GM12878 (cell line): ENCODE data around the gene SH3GL3. TPM values are rescaled to one million over a fixed set of nuclear protein-coding genes. Genes with fewer than 3 reads are reported as not detected.
A peak's percentile ranks its signal among the peaks of the same experiment; 100 is the strongest.

Experiments used
- ATAC-seq: fragments of 200-7000 bp; cut with Tn5 transposase; 3 replicates; pipeline ENCODE4 v1.9.1; 2020; ENCODE audit warnings: mild to moderate bottlenecking, moderate library complexity
- Bru-seq: library from RNA; stranded (reverse); fragments of 400-500 nt; gene quantifications from one replicate; lab custom pipeline; 2021; lab: Mats Ljungman, UMichigan
- BruChase-seq, 2 experiments: library from RNA; stranded (reverse); fragments of 400-500 nt; gene quantifications; one replicate each; lab custom pipeline; 2021; lab: Mats Ljungman, UMichigan
- BruUV-seq: library from RNA; stranded (reverse); fragments of 400-500 nt; replicated peaks from 2 replicates; lab custom pipeline; 2021; lab: Mats Ljungman, UMichigan
- CTCF ChIA-PET: fragments of 300-600 bp; sonication (Branson Sonifier 250); formaldehyde crosslinking; extraction: SDS; loops from one replicate; lab custom pipeline; 2021; ENCODE audit warnings: inconsistent platforms; lab: Yijun Ruan, JAX
- POLR2A ChIA-PET: fragments of 350-600 bp; formaldehyde crosslinking; extraction: SDS; loops from one replicate; lab custom pipeline; 2021; ENCODE audit warnings: inconsistent platforms; lab: Charles Lee
- RAD21 ChIA-PET: fragments of 300-600 bp; sonication (Branson Sonifier 250); formaldehyde crosslinking; loops from one replicate; lab custom pipeline; 2023; ENCODE audit warnings: antibody characterized with exemption; ENCODE audit not compliant: unreplicated experiment; lab: Charles Lee
- SMC1A ChIA-PET: fragments of 300-600 bp; sonication (Branson Sonifier 250); formaldehyde crosslinking; loops from one replicate; lab custom pipeline; 2023; ENCODE audit not compliant: unreplicated experiment, uncharacterized antibody; lab: Charles Lee
- DNase-seq: peaks from one replicate; pipeline ENCODE4 v3.0.0-alpha.2; 2011; ENCODE audit warnings: low read depth, low spot score
- FAIRE-seq: peaks from 3 replicates; lab custom pipeline; 2011; peaks lifted over from hg19 to GRCh38; lab: Jason Lieb, UNC
- H2AFZ ChIP-seq: 2 replicates; pipeline ENCODE4 v1.6.0; 2011; ENCODE audit warnings: low read depth, low read length, control low read depth; ENCODE audit not compliant: control insufficient read depth
- H3K27ac ChIP-seq: 2 replicates; pipeline ENCODE4 v1.5.1; 2011; ENCODE audit warnings: control low read depth; ENCODE audit not compliant: control insufficient read depth, insufficient read depth
- H3K27me3 ChIP-seq, 2 experiments: replicated peaks in 1 of 2; 2 replicates each; pipeline versions ENCODE4 v1.6.0 to v1.6.1; 2011; ENCODE audit warnings: low read length in 1 of 2; ENCODE audit not compliant: control insufficient read depth in 2 of 2, insufficient read depth in 2 of 2
- H3K36me3 ChIP-seq, 2 experiments: 2 replicates each; pipeline ENCODE4 v1.5.1; 2011; ENCODE audit warnings: low read length in 1 of 2; ENCODE audit not compliant: control insufficient read depth in 2 of 2, insufficient read depth in 2 of 2
- H3K4me1 ChIP-seq: 2 replicates; pipeline ENCODE4 v1.6.1; 2011; ENCODE audit warnings: mild to moderate bottlenecking, low read length, moderate library complexity, mixed read lengths; ENCODE audit not compliant: control insufficient read depth, insufficient read depth
- H3K4me2 ChIP-seq: 2 replicates; pipeline ENCODE4 v1.6.0; 2011; ENCODE audit warnings: control low read depth; ENCODE audit not compliant: control insufficient read depth, insufficient read depth
- H3K4me3 ChIP-seq: fragments of 200-600 bp; sonication (generic); 2 replicates; pipeline ENCODE4 v1.5.1; 2016
- H3K79me2 ChIP-seq: 2 replicates; pipeline ENCODE4 v1.6.0; 2011; ENCODE audit warnings: low read length; ENCODE audit not compliant: control insufficient read depth, insufficient read depth
- H3K9ac ChIP-seq: 2 replicates; pipeline ENCODE4 v1.8.0; 2011; ENCODE audit warnings: low read length, control low read depth, mixed read lengths; ENCODE audit not compliant: control insufficient read depth, insufficient read depth
- H3K9me3 ChIP-seq: replicated peaks from 3 replicates; pipeline ENCODE4 v1.5.1; 2011; ENCODE audit warnings: mild to moderate bottlenecking, low read length; ENCODE audit not compliant: control insufficient read depth, insufficient read depth
- H4K20me1 ChIP-seq: 2 replicates; pipeline ENCODE4 v1.6.0; 2011; ENCODE audit not compliant: control insufficient read depth, insufficient read depth
- EGR1 ChIP-seq, 2 experiments: IDR thresholded peaks; 1 replicate in 1 of 2; 2 replicates in 1 of 2; pipeline ENCODE4 v1.6.1; 2011 to 2012; ENCODE audit warnings: low read depth in 2 of 2, low read length in 2 of 2, borderline replicate concordance in 1 of 2, mild to moderate bottlenecking in 1 of 2, moderate library complexity in 1 of 2
- ELK1 ChIP-seq: IDR thresholded peaks from 2 replicates; pipeline ENCODE4 v1.6.1; 2012; ENCODE audit warnings: low read depth, low read length, improper control_type of control experiment
- NFYB ChIP-seq: IDR thresholded peaks from 2 replicates; pipeline ENCODE4 v1.6.1; 2011; ENCODE audit warnings: low read depth, mild to moderate bottlenecking, low read length, improper control_type of control experiment, moderate library complexity; ENCODE audit not compliant: insufficient read depth
- POU2F2 ChIP-seq: IDR thresholded peaks from 3 replicates; pipeline ENCODE4 v1.6.1; 2011; ENCODE audit warnings: low read depth, mild to moderate bottlenecking, low read length, borderline replicate concordance
- WGBS: methylation state at CpG from one replicate; pipeline ENCODE4 v1.1.6; 2016; ENCODE audit warnings: low lambda C conversion rate; ENCODE audit not compliant: insufficient replicate concordance, insufficient coverage; ENCODE audit errors: missing lambda C conversion rate; 5-methylcytosine and 5-hydroxymethylcytosine counted together
- in situ Hi-C: fragments of 300-500 bp; cut with MboI; formaldehyde crosslinking; loops from 9 replicates; pipeline ENCODE4 v1.14.3; 2018; ENCODE audit warnings: mixed read lengths
- intact Hi-C: fragments of 100-400 bp; cut with micrococcal nuclease; formaldehyde crosslinking; loops from one replicate; pipeline ENCODE4 v1.14.2; 2022; ENCODE audit not compliant: unreplicated experiment
- long read RNA-seq, 2 experiments: library from polyadenylated mRNA; unstranded; transcript quantifications; one replicate each; pipeline ENCODE4 v2.0.0, GENCODE V29; 2019 to 2020
- polyA minus RNA-seq, 3 experiments: library from RNA; depleted of rRNA, polyadenylated mRNA; stranded (reverse); fragments of >200 nt; gene quantifications; 2 replicates each; pipeline ENCODE4 v1.2.3, GENCODE V29; 2011
- polyA plus RNA-seq, 11 experiments: library from polyadenylated mRNA; depleted of rRNA in 4 of 11; unstranded in 6 of 11; stranded (reverse) in 5 of 11; fragments of >200 nt; fragmentation: Nextera tagmentation in 4 of 11; fragmentation: Illumina TruSeq in 1 of 11; extraction: Ambion mirVana in 4 of 11; extraction: Trizol in 1 of 11; gene quantifications; 1 replicate in 1 of 11; 2 replicates in 10 of 11; pipeline versions ENCODE4 v1.2.1 to v1.2.3, GENCODE V29; 2011 to 2016; ENCODE audit warnings: inconsistent platforms in 2 of 11, missing spikeins in 2 of 11, low read depth in 1 of 11
- total RNA-seq, 4 experiments: library from RNA; depleted of rRNA in 3 of 4; stranded (reverse); fragments of >200 nt in 3 of 4; fragmentation: Illumina TruSeq in 1 of 4; extraction: Trizol in 1 of 4; gene quantifications; 2 replicates each; pipeline versions ENCODE4 v1.2.1 to v1.2.3, GENCODE V29; 2013 to 2021

The SH3GL3 gene
- total RNA-seq (2013; cell fraction: nucleolus; rRNA removed), result not detected in 2 replicates
- total RNA-seq (2014; rRNA removed), result not detected in 2 replicates
- total RNA-seq (2014; rRNA removed; fragmentation: Illumina TruSeq; extraction: Trizol), result not detected in 2 replicates
- not detected in 2 replicates for total RNA-seq (2021)
- not detected for polyA plus RNA-seq (2011; ENCODE audit: low read depth)
- polyA plus RNA-seq (2011; rRNA removed), result not detected in 2 replicates
- polyA plus RNA-seq (2011; cell fraction: cytosol; rRNA removed), result not detected in 2 replicates
- not detected in 2 replicates for polyA plus RNA-seq (2011; cell fraction: nucleus; rRNA removed)
- polyA plus RNA-seq (2012), result not detected in 2 replicates
- not detected in 2 replicates for polyA plus RNA-seq (2014; fragmentation: Illumina TruSeq; extraction: Trizol)
- not detected for polyA plus RNA-seq (2014; fragmentation: Nextera tagmentation; extraction: Ambion mirVana)
- polyA plus RNA-seq (2014; rRNA removed), result not detected in 2 replicates
- not detected for polyA plus RNA-seq (2016; fragmentation: Nextera tagmentation; extraction: Ambion mirVana)
- polyA minus RNA-seq (2011; rRNA and poly(A)+ RNA removed), result not detected in 2 replicates
- polyA minus RNA-seq (2011; cell fraction: cytosol; rRNA and poly(A)+ RNA removed), result not detected in 2 replicates
- not detected in 2 replicates for polyA minus RNA-seq (2011; cell fraction: nucleus; rRNA and poly(A)+ RNA removed)
- Bru-seq, nascent RNA, result percentile 0 among the genes with signal in this experiment
- percentile 2 among the genes with signal in this experiment for BruChase-seq, experiment 1, labeled RNA remaining after a 6-hour chase
- percentile 3 among the genes with signal in this experiment for BruChase-seq, experiment 2, labeled RNA remaining after a 2-hour chase
- long read RNA-seq, experiment 1, result 0 reads
- long read RNA-seq, experiment 2, result 0 reads

- ChIA-PET RAD21 (interaction anchor here (0.8 kb wide), 1 partner anchor 199 kb away, joined by 3 read pairs; no protein-coding TSS in a partner anchor), CTCF (interaction anchor here (1.0 to 1.9 kb wide), 2 partner anchors 113 to 114 kb away, joined by 3 to 4 read pairs; no protein-coding TSS in a partner anchor), SMC1A (no interaction called here), POLR2A (no interaction called here)
- ATAC-seq (peak; percentile 34), DNase-seq (no peak), FAIRE-seq (no peak)
- no TSS peak for BruUV-seq
- H4K20me1 ChIP-seq, result no peaks in the 10 kb centered on the region
- H3K4me2 ChIP-seq, result 0 out of 2 replicates have a peak within 1 kb of the TSS, but pooled peaks have one; percentile 33
- no peaks in the 10 kb centered on the region for H3K9me3 ChIP-seq
- H3K4me1 ChIP-seq, result no peaks in the 10 kb centered on the region
- H3K4me3 ChIP-seq, result no peak within 1 kb of the TSS
- intact Hi-C loops, result no loop called here
- H3K79me2 ChIP-seq, result no peaks in the 10 kb centered on the region
- no peak within 1 kb of the TSS; the same call in 1 of the 2 replicates for H2AFZ ChIP-seq
- 23% methylated on average over 62 of the region's 68 CpGs for WGBS
- in situ Hi-C loops, result no loop called here
- no peak within 1 kb of the TSS for H3K9ac ChIP-seq
- TF ChIP-seq NFYB (peak; percentile 67), ELK1 (no peak), POU2F2 (peak; percentile 86; the same call in 2 of the 3 replicates), EGR1 (IDR thresholded peaks at IDR 0.05; ENCODE audit: borderline replicate concordance in 1 of 2, low read depth in 2 of 2, low read length in 2 of 2) (peak in 1 of 2 experiments; percentile 66; a peak in 1 of 3 replicates)
- peaks cover 0 to 4% of the 10 kb centered on the region in 2 experiments; a peak in 1 of 4 replicates for H3K27me3 ChIP-seq
- H3K27ac ChIP-seq, result no peak within 1 kb of the TSS
- no peaks in the 10 kb centered on the region for H3K36me3 ChIP-seq
Measured at GRCh38 chr15:83446904-83447709, at the start of gene SH3GL3. Gene SH3GL3 (plus strand): TSS chr15:83447341. CDS start chr15:83447534, 193 bp downstream.
